ENCODE data around the gene SPINK14.

DNA sequence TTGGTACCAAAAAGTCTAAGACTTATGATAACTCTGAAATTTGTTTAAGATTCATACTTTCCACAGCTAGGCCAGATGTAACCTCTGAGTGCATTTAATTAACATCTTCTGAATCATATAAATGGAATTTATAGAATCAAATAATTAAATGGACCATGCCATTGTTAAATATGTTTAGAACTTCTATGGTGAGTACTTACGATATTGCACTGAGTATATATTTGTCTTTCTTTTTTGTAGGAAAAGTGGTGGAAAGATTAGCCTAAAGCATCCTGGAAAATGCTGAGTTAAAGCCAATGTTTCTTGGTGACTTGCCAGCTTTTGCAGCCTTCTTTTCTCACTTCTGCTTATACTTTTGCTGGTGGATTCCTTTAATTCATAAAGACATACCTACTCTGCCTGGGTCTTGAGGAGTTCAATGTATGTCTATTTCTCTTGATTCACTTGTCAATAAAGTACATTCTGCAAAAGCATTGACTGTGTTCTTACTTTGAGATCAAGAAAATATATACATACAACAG lies 46.4 kb downstream of the SPINK14 start:
- TF ChIP-seq, protein P1, sequence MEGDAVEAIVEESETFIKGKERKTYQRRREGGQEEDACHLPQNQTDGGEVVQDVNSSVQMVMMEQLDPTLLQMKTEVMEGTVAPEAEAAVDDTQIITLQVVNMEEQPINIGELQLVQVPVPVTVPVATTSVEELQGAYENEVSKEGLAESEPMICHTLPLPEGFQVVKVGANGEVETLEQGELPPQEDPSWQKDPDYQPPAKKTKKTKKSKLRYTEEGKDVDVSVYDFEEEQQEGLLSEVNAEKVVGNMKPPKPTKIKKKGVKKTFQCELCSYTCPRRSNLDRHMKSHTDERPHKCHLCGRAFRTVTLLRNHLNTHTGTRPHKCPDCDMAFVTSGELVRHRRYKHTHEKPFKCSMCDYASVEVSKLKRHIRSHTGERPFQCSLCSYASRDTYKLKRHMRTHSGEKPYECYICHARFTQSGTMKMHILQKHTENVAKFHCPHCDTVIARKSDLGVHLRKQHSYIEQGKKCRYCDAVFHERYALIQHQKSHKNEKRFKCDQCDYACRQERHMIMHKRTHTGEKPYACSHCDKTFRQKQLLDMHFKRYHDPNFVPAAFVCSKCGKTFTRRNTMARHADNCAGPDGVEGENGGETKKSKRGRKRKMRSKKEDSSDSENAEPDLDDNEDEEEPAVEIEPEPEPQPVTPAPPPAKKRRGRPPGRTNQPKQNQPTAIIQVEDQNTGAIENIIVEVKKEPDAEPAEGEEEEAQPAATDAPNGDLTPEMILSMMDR (IDR thresholded peaks at IDR 0.05 in 4 of 5, conservative IDR thresholded peaks at IDR 0.05 in 1 of 5): no peak
- TF ChIP-seq POLR2A (IDR thresholded peaks at IDR 0.05): no peak
